KMS-11 (cell line): ENCODE measurements around the gene GBGT1.

Experiments
- H2AFZ ChIP-seq: fragments of 200-600 bp; sonication (generic); 2 replicates; pipeline ENCODE4 v1.6.1; 2016; ENCODE audit warnings: antibody characterized with exemption, mixed run types, low read depth
- H3K27ac ChIP-seq: fragments of 200-600 bp; sonication (generic); 2 replicates; pipeline ENCODE4 v1.6.1; 2016; ENCODE audit warnings: mild to moderate bottlenecking, mixed run types
- H3K27me3 ChIP-seq: fragments of 200-600 bp; sonication (generic); 2 replicates; pipeline ENCODE4 v1.6.1; 2017; ENCODE audit warnings: mild to moderate bottlenecking, low read depth, mixed run types, moderate library complexity; ENCODE audit not compliant: insufficient read depth
- H3K36me3 ChIP-seq: fragments of 200-600 bp; sonication (generic); 2 replicates; pipeline ENCODE4 v1.6.1; 2017; ENCODE audit warnings: mild to moderate bottlenecking, mixed run types; ENCODE audit not compliant: insufficient read depth
- H3K4me1 ChIP-seq: fragments of 200-600 bp; sonication (generic); 2 replicates; pipeline ENCODE4 v1.6.1; 2016; ENCODE audit warnings: mild to moderate bottlenecking, low read depth, mixed run types; ENCODE audit not compliant: poor library complexity, severe bottlenecking
- H3K4me2 ChIP-seq: fragments of 200-600 bp; sonication (generic); 2 replicates; pipeline ENCODE4 v1.7.0; 2016; ENCODE audit warnings: mild to moderate bottlenecking, mixed run types
- H3K4me3 ChIP-seq: fragments of 200-600 bp; sonication (generic); IDR thresholded peaks from 2 replicates; pipeline ENCODE4 v1.6.1; 2017; ENCODE audit warnings: low read depth, low read length, mixed read lengths; ENCODE audit not compliant: insufficient read depth
- H3K79me2 ChIP-seq: fragments of 200-600 bp; sonication (generic); 2 replicates; pipeline ENCODE4 v1.6.1; 2016; ENCODE audit warnings: low read depth, mixed run types; ENCODE audit not compliant: insufficient read depth
- H3K9ac ChIP-seq: fragments of 200-600 bp; sonication (generic); 2 replicates; pipeline ENCODE4 v1.6.1; 2016; ENCODE audit warnings: mild to moderate bottlenecking, mixed run types
- H4K20me1 ChIP-seq: fragments of 200-600 bp; sonication (generic); 2 replicates; pipeline ENCODE4 v1.6.1; 2016; ENCODE audit warnings: mild to moderate bottlenecking, mixed run types; ENCODE audit not compliant: insufficient read depth
- CTCF ChIP-seq: fragments of 200-600 bp; sonication (generic); conservative IDR thresholded peaks from 2 replicates; pipeline ENCODE4 v1.6.1; 2017; ENCODE audit warnings: low read depth, mild to moderate bottlenecking, antibody characterized with exemption, low read length, moderate library complexity, mixed read lengths

Gene GBGT1

GRCh38 chr9:133126697-133127339, 36.9 kb downstream of the GBGT1 start:
- TF ChIP-seq CTCF: no peak
- no peak overlapping the region for H3K27ac ChIP-seq
- H3K27me3 ChIP-seq: no peaks in the 10 kb centered on the region
- no peaks in the 10 kb centered on the region for H4K20me1 ChIP-seq
- no peak overlapping the region for H2AFZ ChIP-seq
- peaks cover under 1% of the 10 kb centered on the region for H3K4me1 ChIP-seq
- H3K9ac ChIP-seq: no peak overlapping the region
- H3K79me2 ChIP-seq: no peaks in the 10 kb centered on the region; the same call in 1 of the 2 replicates
- no peak overlapping the region for H3K4me2 ChIP-seq
- H3K36me3 ChIP-seq: no peaks in the 10 kb centered on the region
- no peak overlapping the region for H3K4me3 ChIP-seq

GRCh38 chr9:133125941-133126696, 37.6 kb downstream of the GBGT1 start:
- H2AFZ ChIP-seq: no peak overlapping the region
- no peak for TF ChIP-seq CTCF

GRCh38 chr9:133124907-133125275, 38.8 kb downstream of the GBGT1 start:
- Histone ChIP-seq H3K27ac (no peak overlapping the region), H3K9ac (no peak overlapping the region), H3K27me3 (no peaks in the 10 kb centered on the region), H3K79me2 (no peaks in the 10 kb centered on the region), H3K4me1 (peaks cover 5% of the 10 kb centered on the region), H3K4me3 (no peak overlapping the region), H3K36me3 (no peaks in the 10 kb centered on the region), H2AFZ (no peak overlapping the region), H3K4me2 (no peak overlapping the region), H4K20me1 (no peaks in the 10 kb centered on the region)
- TF ChIP-seq CTCF: no peak

More at GRCh38 chr9:133125941-133126696, 37.6 kb downstream of the GBGT1 start:
- Histone ChIP-seq H3K4me3 (no peak overlapping the region), H3K9ac (no peak overlapping the region), H3K4me2 (no peak overlapping the region), H3K27me3 (no peaks in the 10 kb centered on the region), H3K4me1 (peaks cover 5% of the 10 kb centered on the region), H3K27ac (no peak overlapping the region), H4K20me1 (no peaks in the 10 kb centered on the region), H3K36me3 (no peaks in the 10 kb centered on the region), H3K79me2 (no peaks in the 10 kb centered on the region; the same call in 1 of the 2 replicates)

GRCh38 chr9:133124123-133124906, 39.4 kb downstream of the GBGT1 start:
- no peak overlapping the region for H3K4me2 ChIP-seq

More at GRCh38 chr9:133124123-133124906, 39.4 kb downstream of the GBGT1 start:
- Histone ChIP-seq H4K20me1 (no peaks in the 10 kb centered on the region), H3K27ac (no peak overlapping the region), H3K9ac (no peak overlapping the region), H3K36me3 (no peaks in the 10 kb centered on the region), H3K4me3 (no peak overlapping the region), H3K79me2 (no peaks in the 10 kb centered on the region), H2AFZ (no peak overlapping the region), H3K4me1 (peaks cover 5% of the 10 kb centered on the region), H3K27me3 (no peaks in the 10 kb centered on the region)
- no peak for TF ChIP-seq CTCF
